WTC11 (cell line): Measurements from ENCODE around the gene HMGB2. TPM values are rescaled to one million over a fixed set of nuclear protein-coding genes. Genes with fewer than 3 reads are reported as not detected.

Experiments used
- ATAC-seq: fragments of 200-7000 bp; cut with Tn5 transposase; 2 replicates; pipeline ENCODE4 v1.10.0; 2021; ENCODE audit warnings: mild to moderate bottlenecking, moderate library complexity
- CTCF ChIA-PET: fragments of 300-600 bp; sonication (Branson Sonifier 250); formaldehyde crosslinking; loops from one replicate; lab custom pipeline; 2021; ENCODE audit warnings: antibody characterized with exemption; lab: Charles Lee
- POLR2A ChIA-PET: fragments of 350-600 bp; sonication (Branson Sonifier 250); formaldehyde crosslinking; loops from one replicate; lab custom pipeline; 2021; ENCODE audit warnings: antibody characterized with exemption; lab: Charles Lee
- DNase-seq: peaks from one replicate; pipeline ENCODE4 v3.0.0; 2021; ENCODE audit warnings: low spot score
- H3K27ac Mint-ChIP-seq: 2 replicates; pipeline ENCODE4 v1.8.0; 2021; ENCODE audit warnings: mixed read lengths
- H3K27me3 Mint-ChIP-seq: 2 replicates; pipeline ENCODE4 v1.8.0; 2021; ENCODE audit warnings: low read depth, mild to moderate bottlenecking, moderate library complexity, mixed read lengths
- H3K36me3 Mint-ChIP-seq: 2 replicates; pipeline ENCODE4 v1.8.0; 2021; ENCODE audit warnings: mixed read lengths
- H3K4me1 Mint-ChIP-seq: 2 replicates; pipeline ENCODE4 v1.8.0; 2022; ENCODE audit warnings: mixed read lengths
- H3K4me3 Mint-ChIP-seq: 2 replicates; pipeline ENCODE4 v1.8.0; 2021; ENCODE audit warnings: mild to moderate bottlenecking, moderate library complexity, mixed read lengths
- H3K9me3 Mint-ChIP-seq: 2 replicates; pipeline ENCODE4 v1.8.0; 2021; ENCODE audit warnings: mixed read lengths
- ATF2 ChIP-seq: sonication (generic); formaldehyde crosslinking; IDR thresholded peaks from 2 replicates; pipeline ENCODE4 v1.8.1; 2022; ENCODE audit warnings: low read depth, missing genetic modification reagents, borderline replicate concordance
- EMX1 ChIP-seq: fragments of 250-450 bp; sonication (Bioruptor Pico); IDR thresholded peaks from 2 replicates; pipeline ENCODE4 v1.8.0; 2021; ENCODE audit warnings: mild to moderate bottlenecking
- ETV6 ChIP-seq: sonication (generic); formaldehyde crosslinking; IDR thresholded peaks from 2 replicates; pipeline ENCODE4 v1.8.1; 2022; ENCODE audit warnings: mild to moderate bottlenecking, missing genetic modification reagents
- FOXK1 ChIP-seq: sonication (generic); formaldehyde crosslinking; IDR thresholded peaks from 2 replicates; pipeline ENCODE4 v1.8.0; 2022; ENCODE audit warnings: mild to moderate bottlenecking, moderate library complexity, missing genetic modification reagents
- GABPB1 ChIP-seq: sonication (generic); formaldehyde crosslinking; IDR thresholded peaks from 2 replicates; pipeline ENCODE4 v1.8.1; 2023; ENCODE audit warnings: mild to moderate bottlenecking, missing genetic modification reagents
- IRF2 ChIP-seq: sonication (generic); formaldehyde crosslinking; IDR thresholded peaks from 2 replicates; pipeline ENCODE4 v1.8.0; 2022; ENCODE audit warnings: low read depth, missing genetic modification reagents, borderline replicate concordance
- KAT7 ChIP-seq: sonication (generic); formaldehyde crosslinking; IDR thresholded peaks from 2 replicates; pipeline ENCODE4 v1.8.1; 2023; ENCODE audit warnings: missing genetic modification reagents, mild to moderate bottlenecking, borderline replicate concordance
- MLX ChIP-seq: sonication (generic); formaldehyde crosslinking; IDR thresholded peaks from 2 replicates; pipeline ENCODE4 v1.8.1; 2023; ENCODE audit warnings: mild to moderate bottlenecking, missing genetic modification reagents, moderate library complexity
- RORB ChIP-seq: fragments of 250-450 bp; sonication (Bioruptor Pico); IDR thresholded peaks from 2 replicates; pipeline ENCODE4 v1.9.0; 2021; ENCODE audit warnings: mild to moderate bottlenecking
- SP1 ChIP-seq: sonication (generic); formaldehyde crosslinking; conservative IDR thresholded peaks from 2 replicates; pipeline ENCODE4 v1.8.1; 2022; ENCODE audit warnings: missing genetic modification reagents
- USF2 ChIP-seq: sonication (generic); formaldehyde crosslinking; IDR thresholded peaks from 2 replicates; pipeline ENCODE4 v1.8.1; 2023; ENCODE audit warnings: mild to moderate bottlenecking, missing genetic modification reagents, moderate library complexity
- ZMAT4 ChIP-seq: fragments of 250-450 bp; sonication (Bioruptor Pico); IDR thresholded peaks from 2 replicates; pipeline ENCODE4 v1.9.0; 2021; ENCODE audit warnings: mild to moderate bottlenecking
- ZNF219 ChIP-seq: sonication (generic); formaldehyde crosslinking; IDR thresholded peaks from 2 replicates; pipeline ENCODE4 v1.8.0; 2023; ENCODE audit warnings: missing genetic modification reagents, mild to moderate bottlenecking, borderline replicate concordance
- ZNF281 ChIP-seq: sonication (generic); formaldehyde crosslinking; IDR thresholded peaks from 2 replicates; pipeline ENCODE4 v1.8.0; 2023; ENCODE audit warnings: mild to moderate bottlenecking, missing genetic modification reagents
- total RNA-seq: library from RNA; stranded (reverse); gene quantifications from 3 replicates; pipeline ENCODE4 v1.2.3, GENCODE V29; 2021
- TF ChIP-seq, protein P1 (sequence below): sonication (generic); formaldehyde crosslinking; IDR thresholded peaks from 2 replicates; pipeline ENCODE4 v1.8.1; 2023; ENCODE audit warnings: mild to moderate bottlenecking, missing genetic modification reagents
- TF ChIP-seq, protein P2 (sequence below): sonication (generic); formaldehyde crosslinking; IDR thresholded peaks from 2 replicates; pipeline ENCODE4 v1.8.0; 2022; ENCODE audit warnings: mild to moderate bottlenecking, missing genetic modification reagents
- TF ChIP-seq, protein P3 (sequence below): sonication (generic); formaldehyde crosslinking; IDR thresholded peaks from 2 replicates; pipeline ENCODE4 v1.8.0; 2023; ENCODE audit warnings: missing genetic modification reagents, mild to moderate bottlenecking, borderline replicate concordance
- TF ChIP-seq, protein P4 (sequence below): sonication (generic); formaldehyde crosslinking; IDR thresholded peaks from 2 replicates; pipeline ENCODE4 v1.8.0; 2022; ENCODE audit warnings: mild to moderate bottlenecking, missing genetic modification reagents

HMGB2 gene
- total RNA-seq, 1 experiment from 2014 or later: 279 TPM

DNA sequence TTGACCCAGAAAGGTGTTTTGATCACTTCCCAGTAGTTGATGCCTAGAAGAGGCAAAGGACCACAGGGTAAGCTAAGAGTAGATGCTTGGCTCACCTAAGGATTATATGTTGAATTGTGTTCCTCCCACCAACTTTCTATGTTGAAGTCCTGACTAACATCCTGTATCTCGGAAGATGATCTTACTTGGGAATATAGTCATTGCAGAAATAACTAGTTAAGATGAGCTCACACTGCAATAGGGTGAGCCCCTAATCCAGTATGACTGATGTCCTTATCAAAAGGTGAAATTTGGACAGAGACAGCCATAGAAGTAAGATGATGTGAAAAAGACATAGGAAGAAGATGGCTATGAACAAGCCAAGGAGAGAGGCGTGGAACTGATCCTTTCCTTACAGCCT is 3.3 kb upstream of the HMGB2 start (continued):
- TF ChIP-seq ZMAT4 (CRISPR knock-in tag) (no peak), ZNF219 (CRISPR knock-in tag) (no peak), KAT7 (no peak), SP1 (CRISPR knock-in tag) (no peak), MLX (no peak), ATF2 (CRISPR knock-in tag) (no peak), RORB (CRISPR knock-in tag) (no peak)

GRCh38 chr4:173334891-173335752 is 964 bp upstream of the HMGB2 start:
- H3K4me3 Mint-ChIP-seq: peak overlapping the region; percentile 96
- no peak for TF ChIP-seq USF2 (CRISPR knock-in tag)
- TF ChIP-seq, protein P1, sequence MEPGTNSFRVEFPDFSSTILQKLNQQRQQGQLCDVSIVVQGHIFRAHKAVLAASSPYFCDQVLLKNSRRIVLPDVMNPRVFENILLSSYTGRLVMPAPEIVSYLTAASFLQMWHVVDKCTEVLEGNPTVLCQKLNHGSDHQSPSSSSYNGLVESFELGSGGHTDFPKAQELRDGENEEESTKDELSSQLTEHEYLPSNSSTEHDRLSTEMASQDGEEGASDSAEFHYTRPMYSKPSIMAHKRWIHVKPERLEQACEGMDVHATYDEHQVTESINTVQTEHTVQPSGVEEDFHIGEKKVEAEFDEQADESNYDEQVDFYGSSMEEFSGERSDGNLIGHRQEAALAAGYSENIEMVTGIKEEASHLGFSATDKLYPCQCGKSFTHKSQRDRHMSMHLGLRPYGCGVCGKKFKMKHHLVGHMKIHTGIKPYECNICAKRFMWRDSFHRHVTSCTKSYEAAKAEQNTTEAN (CRISPR knock-in tag): peak; percentile 60; the same call in 1 of the 2 replicates
- no peak for TF ChIP-seq IRF2 (CRISPR knock-in tag)
- TF ChIP-seq, protein P2, sequence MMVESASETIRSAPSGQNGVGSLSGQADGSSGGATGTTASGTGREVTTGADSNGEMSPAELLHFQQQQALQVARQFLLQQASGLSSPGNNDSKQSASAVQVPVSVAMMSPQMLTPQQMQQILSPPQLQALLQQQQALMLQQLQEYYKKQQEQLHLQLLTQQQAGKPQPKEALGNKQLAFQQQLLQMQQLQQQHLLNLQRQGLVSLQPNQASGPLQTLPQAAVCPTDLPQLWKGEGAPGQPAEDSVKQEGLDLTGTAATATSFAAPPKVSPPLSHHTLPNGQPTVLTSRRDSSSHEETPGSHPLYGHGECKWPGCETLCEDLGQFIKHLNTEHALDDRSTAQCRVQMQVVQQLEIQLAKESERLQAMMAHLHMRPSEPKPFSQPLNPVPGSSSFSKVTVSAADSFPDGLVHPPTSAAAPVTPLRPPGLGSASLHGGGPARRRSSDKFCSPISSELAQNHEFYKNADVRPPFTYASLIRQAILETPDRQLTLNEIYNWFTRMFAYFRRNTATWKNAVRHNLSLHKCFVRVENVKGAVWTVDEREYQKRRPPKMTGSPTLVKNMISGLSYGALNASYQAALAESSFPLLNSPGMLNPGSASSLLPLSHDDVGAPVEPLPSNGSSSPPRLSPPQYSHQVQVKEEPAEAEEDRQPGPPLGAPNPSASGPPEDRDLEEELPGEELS (CRISPR knock-in tag): peak; percentile 14; the same call in 1 of the 2 replicates
- TF ChIP-seq EMX1: 0 out of 2 replicates have a peak, but pooled peaks have one; percentile 24
- 0 out of 2 replicates have a peak, but pooled peaks have one; percentile 18 for TF ChIP-seq ZNF281
- TF ChIP-seq GABPB1 (CRISPR knock-in tag): no peak
- 0 out of 2 replicates have a peak, but pooled peaks have one; percentile 16 for TF ChIP-seq ETV6 (CRISPR knock-in tag)
- TF ChIP-seq, protein P3, sequence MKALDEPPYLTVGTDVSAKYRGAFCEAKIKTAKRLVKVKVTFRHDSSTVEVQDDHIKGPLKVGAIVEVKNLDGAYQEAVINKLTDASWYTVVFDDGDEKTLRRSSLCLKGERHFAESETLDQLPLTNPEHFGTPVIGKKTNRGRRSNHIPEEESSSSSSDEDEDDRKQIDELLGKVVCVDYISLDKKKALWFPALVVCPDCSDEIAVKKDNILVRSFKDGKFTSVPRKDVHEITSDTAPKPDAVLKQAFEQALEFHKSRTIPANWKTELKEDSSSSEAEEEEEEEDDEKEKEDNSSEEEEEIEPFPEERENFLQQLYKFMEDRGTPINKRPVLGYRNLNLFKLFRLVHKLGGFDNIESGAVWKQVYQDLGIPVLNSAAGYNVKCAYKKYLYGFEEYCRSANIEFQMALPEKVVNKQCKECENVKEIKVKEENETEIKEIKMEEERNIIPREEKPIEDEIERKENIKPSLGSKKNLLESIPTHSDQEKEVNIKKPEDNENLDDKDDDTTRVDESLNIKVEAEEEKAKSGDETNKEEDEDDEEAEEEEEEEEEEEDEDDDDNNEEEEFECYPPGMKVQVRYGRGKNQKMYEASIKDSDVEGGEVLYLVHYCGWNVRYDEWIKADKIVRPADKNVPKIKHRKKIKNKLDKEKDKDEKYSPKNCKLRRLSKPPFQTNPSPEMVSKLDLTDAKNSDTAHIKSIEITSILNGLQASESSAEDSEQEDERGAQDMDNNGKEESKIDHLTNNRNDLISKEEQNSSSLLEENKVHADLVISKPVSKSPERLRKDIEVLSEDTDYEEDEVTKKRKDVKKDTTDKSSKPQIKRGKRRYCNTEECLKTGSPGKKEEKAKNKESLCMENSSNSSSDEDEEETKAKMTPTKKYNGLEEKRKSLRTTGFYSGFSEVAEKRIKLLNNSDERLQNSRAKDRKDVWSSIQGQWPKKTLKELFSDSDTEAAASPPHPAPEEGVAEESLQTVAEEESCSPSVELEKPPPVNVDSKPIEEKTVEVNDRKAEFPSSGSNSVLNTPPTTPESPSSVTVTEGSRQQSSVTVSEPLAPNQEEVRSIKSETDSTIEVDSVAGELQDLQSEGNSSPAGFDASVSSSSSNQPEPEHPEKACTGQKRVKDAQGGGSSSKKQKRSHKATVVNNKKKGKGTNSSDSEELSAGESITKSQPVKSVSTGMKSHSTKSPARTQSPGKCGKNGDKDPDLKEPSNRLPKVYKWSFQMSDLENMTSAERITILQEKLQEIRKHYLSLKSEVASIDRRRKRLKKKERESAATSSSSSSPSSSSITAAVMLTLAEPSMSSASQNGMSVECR (CRISPR knock-in tag): 0 out of 2 replicates have a peak, but pooled peaks have one; percentile 19
- TF ChIP-seq FOXK1 (CRISPR knock-in tag): peak; percentile 65
- TF ChIP-seq, protein P4, sequence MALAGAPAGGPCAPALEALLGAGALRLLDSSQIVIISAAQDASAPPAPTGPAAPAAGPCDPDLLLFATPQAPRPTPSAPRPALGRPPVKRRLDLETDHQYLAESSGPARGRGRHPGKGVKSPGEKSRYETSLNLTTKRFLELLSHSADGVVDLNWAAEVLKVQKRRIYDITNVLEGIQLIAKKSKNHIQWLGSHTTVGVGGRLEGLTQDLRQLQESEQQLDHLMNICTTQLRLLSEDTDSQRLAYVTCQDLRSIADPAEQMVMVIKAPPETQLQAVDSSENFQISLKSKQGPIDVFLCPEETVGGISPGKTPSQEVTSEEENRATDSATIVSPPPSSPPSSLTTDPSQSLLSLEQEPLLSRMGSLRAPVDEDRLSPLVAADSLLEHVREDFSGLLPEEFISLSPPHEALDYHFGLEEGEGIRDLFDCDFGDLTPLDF: no peak
- TF ChIP-seq, all 79 proteins: peak for 7
- peak overlapping the region; percentile 100 for H3K27ac Mint-ChIP-seq
- H3K27me3 Mint-ChIP-seq: no peaks in the 10 kb centered on the region
- peak; percentile 87 for DNase-seq
- no peaks in the 10 kb centered on the region for H3K9me3 Mint-ChIP-seq
- peaks cover 33% of the 10 kb centered on the region for H3K36me3 Mint-ChIP-seq
- peak; percentile 61 for ATAC-seq
- POLR2A ChIA-PET: interaction anchor here (0.6 to 4.5 kb wide), 19 partner anchors 16 to 322 kb away, joined by 3 to 109 read pairs (median 4); partner anchors contain the start of genes GALNT7 and SAP30
- H3K4me1 Mint-ChIP-seq: peaks cover 36% of the 10 kb centered on the region
- CTCF ChIA-PET: interaction anchor here (1.0 to 3.4 kb wide), 10 partner anchors 14 to 443 kb away, joined by 3 to 23 read pairs (median 6); no protein-coding TSS in a partner anchor
